SK-N-SH treated with all-trans-retinoic acid at 6 μM for 48 hours (cell line): ENCODE results near the gene OSGIN1.

Experiments
- ATAC-seq: fragments of 200-7000 bp; cut with Tn5 transposase; 3 replicates; pipeline ENCODE4 v1.9.1; 2020; ENCODE audit warnings: mild to moderate bottlenecking, moderate library complexity
- ARNTL ChIP-seq: fragments of 450-650 bp; formaldehyde crosslinking; IDR thresholded peaks from 2 replicates; pipeline ENCODE4 v1.5.0; 2020; ENCODE audit warnings: low read depth, mild to moderate bottlenecking, moderate library complexity, borderline replicate concordance
- BACH2 ChIP-seq: fragments of 250-450 bp; sonication (Bioruptor Pico); IDR thresholded peaks from 2 replicates; pipeline ENCODE4 v1.9.0; 2021; ENCODE audit warnings: mild to moderate bottlenecking, borderline replicate concordance
- CSDC2 ChIP-seq: fragments of 250-450 bp; sonication (Bioruptor Pico); IDR thresholded peaks from 2 replicates; pipeline ENCODE4 v1.5.0; 2020; ENCODE audit warnings: mild to moderate bottlenecking, moderate library complexity
- ESRRG ChIP-seq: fragments of 250-450 bp; sonication (Bioruptor Pico); IDR thresholded peaks from 2 replicates; pipeline ENCODE4 v1.6.1; 2021; ENCODE audit warnings: mild to moderate bottlenecking
- GLIS3 ChIP-seq: fragments of 250-450 bp; sonication (Bioruptor Pico); IDR thresholded peaks from 2 replicates; pipeline ENCODE4 v1.5.0; 2020; ENCODE audit warnings: mild to moderate bottlenecking, moderate library complexity
- ISL1 ChIP-seq: fragments of 250-450 bp; sonication (Bioruptor Pico); IDR thresholded peaks from 2 replicates; pipeline ENCODE4 v2.1.2; 2022; ENCODE audit warnings: mild to moderate bottlenecking, moderate library complexity
- PPARA ChIP-seq: fragments of 250-450 bp; sonication (Bioruptor Pico); IDR thresholded peaks from 2 replicates; pipeline ENCODE4 v1.5.0; 2020; ENCODE audit warnings: mild to moderate bottlenecking, borderline replicate concordance
- RARB ChIP-seq: fragments of 250-450 bp; sonication (Bioruptor Pico); IDR thresholded peaks from 2 replicates; pipeline ENCODE4 v1.8.0; 2021; ENCODE audit warnings: mild to moderate bottlenecking, moderate library complexity
- SNAI2 ChIP-seq: fragments of 250-450 bp; sonication (Bioruptor Pico); IDR thresholded peaks from 2 replicates; pipeline ENCODE4 v1.5.0; 2020; ENCODE audit warnings: mild to moderate bottlenecking, moderate library complexity
- TCF4 ChIP-seq: fragments of 250-450 bp; sonication (Bioruptor Pico); IDR thresholded peaks from 2 replicates; pipeline ENCODE4 v1.8.0; 2021; ENCODE audit warnings: mild to moderate bottlenecking, moderate library complexity, borderline replicate concordance
- ZFP3 ChIP-seq: fragments of 250-450 bp; sonication (Bioruptor Pico); IDR thresholded peaks from 2 replicates; pipeline ENCODE4 v1.5.0; 2020; ENCODE audit warnings: mild to moderate bottlenecking, moderate library complexity
- ZFP30 ChIP-seq: fragments of 450-650 bp; formaldehyde crosslinking; IDR thresholded peaks from 2 replicates; pipeline ENCODE4 v1.5.0; 2022; ENCODE audit warnings: mild to moderate bottlenecking, moderate library complexity
- ZNF565 ChIP-seq: fragments of 450-650 bp; formaldehyde crosslinking; conservative IDR thresholded peaks from 2 replicates; pipeline ENCODE4 v1.5.0; 2020; ENCODE audit warnings: low read depth, mild to moderate bottlenecking, moderate library complexity
- ZNF70 ChIP-seq: fragments of 450-650 bp; formaldehyde crosslinking; IDR thresholded peaks from 2 replicates; pipeline ENCODE4 v1.5.0; 2020; ENCODE audit warnings: mild to moderate bottlenecking, moderate library complexity
- TF ChIP-seq, protein P1 (sequence below): fragments of 250-450 bp; sonication (Bioruptor Pico); IDR thresholded peaks from 2 replicates; pipeline ENCODE4 v1.5.0; 2020; ENCODE audit warnings: mild to moderate bottlenecking, moderate library complexity
- TF ChIP-seq, protein P2 (sequence below): fragments of 250-450 bp; sonication (Bioruptor Pico); IDR thresholded peaks from 2 replicates; pipeline ENCODE4 v1.5.1; 2020; ENCODE audit warnings: low read depth, mild to moderate bottlenecking, moderate library complexity
- TF ChIP-seq, protein P3 (sequence below): fragments of 250-450 bp; sonication (Bioruptor Pico); IDR thresholded peaks from 2 replicates; pipeline ENCODE4 v1.5.1; 2021; ENCODE audit warnings: mild to moderate bottlenecking, moderate library complexity
- TF ChIP-seq, protein P4 (sequence below): fragments of 250-450 bp; sonication (Bioruptor Pico); IDR thresholded peaks from 2 replicates; pipeline ENCODE4 v1.8.0; 2020; ENCODE audit warnings: mild to moderate bottlenecking, moderate library complexity, borderline replicate concordance
- TF ChIP-seq, protein P5 (sequence below): fragments of 250-450 bp; sonication (Bioruptor Pico); IDR thresholded peaks from 2 replicates; pipeline ENCODE4 v1.8.0; 2021; ENCODE audit warnings: low read depth, mild to moderate bottlenecking, moderate library complexity, borderline replicate concordance

OSGIN1 gene

DNA sequence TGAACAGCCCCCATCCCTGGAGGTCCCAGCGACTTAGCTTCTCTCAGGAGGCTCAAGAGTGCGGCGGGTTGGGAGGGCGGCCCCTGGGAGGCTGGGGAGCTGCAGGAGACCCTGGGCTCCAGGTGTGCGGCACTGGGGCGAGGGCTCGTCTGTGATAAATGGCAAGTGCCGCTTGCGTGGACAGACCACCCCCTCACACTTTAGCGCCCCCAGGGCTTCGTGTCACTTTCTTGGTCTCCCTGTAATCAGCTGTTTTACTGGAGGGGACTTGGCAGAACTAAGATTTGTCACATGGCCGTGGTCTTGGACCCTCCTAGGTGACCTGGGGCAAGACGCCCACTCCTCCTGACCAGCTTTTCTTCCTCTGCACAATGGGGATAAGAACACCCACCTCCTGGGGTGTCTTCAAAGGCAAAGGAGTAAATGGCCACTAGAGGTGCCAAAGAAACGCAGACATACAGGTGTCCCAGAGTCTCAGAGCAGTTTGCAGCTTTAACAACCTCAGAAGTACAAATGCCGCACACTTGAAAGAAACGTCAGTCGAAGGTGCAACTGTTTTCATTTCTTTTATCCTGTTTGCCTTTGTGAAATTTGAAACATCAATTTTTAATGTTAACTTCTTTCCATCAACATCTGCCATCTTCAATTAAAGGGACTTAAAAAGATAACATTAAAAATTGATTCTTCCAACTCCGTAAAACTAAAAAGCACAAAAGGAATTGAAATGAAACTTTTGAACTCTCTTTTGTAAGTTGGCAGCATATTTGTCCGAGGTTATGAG lies 946 bp downstream of the OSGIN1 start:
- no peak for TF ChIP-seq BACH2 (CRISPR knock-in tag)
- TF ChIP-seq, protein P1, sequence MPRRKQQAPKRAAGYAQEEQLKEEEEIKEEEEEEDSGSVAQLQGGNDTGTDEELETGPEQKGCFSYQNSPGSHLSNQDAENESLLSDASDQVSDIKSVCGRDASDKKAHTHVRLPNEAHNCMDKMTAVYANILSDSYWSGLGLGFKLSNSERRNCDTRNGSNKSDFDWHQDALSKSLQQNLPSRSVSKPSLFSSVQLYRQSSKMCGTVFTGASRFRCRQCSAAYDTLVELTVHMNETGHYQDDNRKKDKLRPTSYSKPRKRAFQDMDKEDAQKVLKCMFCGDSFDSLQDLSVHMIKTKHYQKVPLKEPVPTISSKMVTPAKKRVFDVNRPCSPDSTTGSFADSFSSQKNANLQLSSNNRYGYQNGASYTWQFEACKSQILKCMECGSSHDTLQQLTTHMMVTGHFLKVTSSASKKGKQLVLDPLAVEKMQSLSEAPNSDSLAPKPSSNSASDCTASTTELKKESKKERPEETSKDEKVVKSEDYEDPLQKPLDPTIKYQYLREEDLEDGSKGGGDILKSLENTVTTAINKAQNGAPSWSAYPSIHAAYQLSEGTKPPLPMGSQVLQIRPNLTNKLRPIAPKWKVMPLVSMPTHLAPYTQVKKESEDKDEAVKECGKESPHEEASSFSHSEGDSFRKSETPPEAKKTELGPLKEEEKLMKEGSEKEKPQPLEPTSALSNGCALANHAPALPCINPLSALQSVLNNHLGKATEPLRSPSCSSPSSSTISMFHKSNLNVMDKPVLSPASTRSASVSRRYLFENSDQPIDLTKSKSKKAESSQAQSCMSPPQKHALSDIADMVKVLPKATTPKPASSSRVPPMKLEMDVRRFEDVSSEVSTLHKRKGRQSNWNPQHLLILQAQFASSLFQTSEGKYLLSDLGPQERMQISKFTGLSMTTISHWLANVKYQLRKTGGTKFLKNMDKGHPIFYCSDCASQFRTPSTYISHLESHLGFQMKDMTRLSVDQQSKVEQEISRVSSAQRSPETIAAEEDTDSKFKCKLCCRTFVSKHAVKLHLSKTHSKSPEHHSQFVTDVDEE, result no peak
- TF ChIP-seq ZNF70 (CRISPR knock-in tag), result no peak
- TF ChIP-seq TCF4, result no peak
- TF ChIP-seq ZFP30 (CRISPR knock-in tag), result no peak
- TF ChIP-seq SNAI2, result no peak
- no peak for TF ChIP-seq ZNF565 (CRISPR knock-in tag)
- TF ChIP-seq RARB (CRISPR knock-in tag), result no peak
- peak; percentile 54 for ATAC-seq

DNA sequence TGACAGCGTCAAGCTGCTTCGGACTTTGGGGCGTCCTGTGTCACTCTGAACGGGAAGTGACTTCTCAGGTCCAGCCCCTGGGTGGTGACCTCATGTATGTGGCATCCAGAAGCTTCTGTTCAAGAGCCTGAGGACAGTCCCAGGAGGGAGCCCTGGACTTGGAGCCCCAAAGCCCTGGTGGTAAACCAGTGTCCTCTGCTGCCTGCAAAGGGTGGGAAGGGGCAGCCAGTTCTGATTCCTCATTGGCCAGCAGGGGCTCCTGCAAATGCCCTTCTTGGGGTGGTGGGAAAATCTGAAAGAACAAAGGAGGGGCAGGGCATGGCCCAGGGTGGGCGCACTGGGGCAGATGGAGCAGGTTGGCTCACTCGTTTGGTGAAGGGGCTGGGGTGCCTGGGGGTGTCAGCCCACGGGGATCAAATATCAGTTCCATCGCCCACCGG lies 1.6 kb downstream of the OSGIN1 start:
- peak; percentile 6 for ATAC-seq

DNA sequence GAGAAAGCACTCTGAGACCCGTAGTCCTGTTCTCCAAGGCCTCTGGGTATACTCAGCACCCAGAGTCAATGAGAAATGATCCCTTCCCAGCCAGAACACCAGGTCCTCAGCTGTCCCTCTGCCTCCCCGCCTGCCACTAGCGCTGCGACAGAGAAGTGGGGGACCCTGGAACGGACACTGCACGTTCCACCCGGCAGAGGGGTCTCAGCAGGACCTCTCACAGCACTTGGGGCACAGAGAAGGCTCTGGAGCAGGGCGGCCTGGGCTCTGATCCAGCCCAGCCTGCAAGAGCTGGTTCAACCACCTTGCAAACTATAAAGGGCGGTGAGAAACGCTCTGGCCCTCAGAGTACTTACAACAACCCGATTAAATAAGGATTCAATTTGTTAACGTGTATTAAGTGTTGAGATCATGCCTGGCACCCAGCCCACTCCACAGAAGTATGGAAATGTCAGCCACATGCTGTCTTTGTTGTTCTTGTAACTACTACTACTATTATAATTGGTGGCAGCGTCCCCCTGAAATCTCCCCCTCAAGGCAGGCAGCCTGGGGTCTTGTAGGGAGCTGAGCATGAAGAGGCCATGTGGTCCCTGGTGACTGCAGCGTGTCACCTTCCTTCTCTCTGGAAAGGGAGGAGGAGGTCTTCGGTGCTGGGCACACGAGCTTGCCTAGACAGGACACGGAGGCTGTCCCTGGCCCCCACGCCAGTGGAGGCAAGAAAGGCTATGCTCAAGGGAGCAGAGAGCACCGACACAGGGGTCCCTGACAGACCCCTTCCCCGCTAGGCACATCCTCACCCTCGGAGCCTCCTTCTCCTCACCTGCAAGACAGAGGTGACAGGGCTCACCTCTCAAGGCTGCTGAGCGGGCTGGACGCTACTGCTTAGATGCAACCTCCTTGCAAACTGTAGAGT lies 2.4 kb downstream of the OSGIN1 start:
- ATAC-seq, result no peak
- TF ChIP-seq ISL1 (CRISPR knock-in tag) (no peak), ZNF565 (CRISPR knock-in tag) (no peak), CSDC2 (CRISPR knock-in tag) (no peak), GLIS3 (no peak)
- TF ChIP-seq, protein P2, sequence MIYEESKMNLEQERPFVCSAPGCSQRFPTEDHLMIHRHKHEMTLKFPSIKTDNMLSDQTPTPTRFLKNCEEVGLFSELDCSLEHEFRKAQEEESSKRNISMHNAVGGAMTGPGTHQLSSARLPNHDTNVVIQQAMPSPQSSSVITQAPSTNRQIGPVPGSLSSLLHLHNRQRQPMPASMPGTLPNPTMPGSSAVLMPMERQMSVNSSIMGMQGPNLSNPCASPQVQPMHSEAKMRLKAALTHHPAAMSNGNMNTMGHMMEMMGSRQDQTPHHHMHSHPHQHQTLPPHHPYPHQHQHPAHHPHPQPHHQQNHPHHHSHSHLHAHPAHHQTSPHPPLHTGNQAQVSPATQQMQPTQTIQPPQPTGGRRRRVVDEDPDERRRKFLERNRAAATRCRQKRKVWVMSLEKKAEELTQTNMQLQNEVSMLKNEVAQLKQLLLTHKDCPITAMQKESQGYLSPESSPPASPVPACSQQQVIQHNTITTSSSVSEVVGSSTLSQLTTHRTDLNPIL (CRISPR knock-in tag), result no peak
- TF ChIP-seq, protein P3, sequence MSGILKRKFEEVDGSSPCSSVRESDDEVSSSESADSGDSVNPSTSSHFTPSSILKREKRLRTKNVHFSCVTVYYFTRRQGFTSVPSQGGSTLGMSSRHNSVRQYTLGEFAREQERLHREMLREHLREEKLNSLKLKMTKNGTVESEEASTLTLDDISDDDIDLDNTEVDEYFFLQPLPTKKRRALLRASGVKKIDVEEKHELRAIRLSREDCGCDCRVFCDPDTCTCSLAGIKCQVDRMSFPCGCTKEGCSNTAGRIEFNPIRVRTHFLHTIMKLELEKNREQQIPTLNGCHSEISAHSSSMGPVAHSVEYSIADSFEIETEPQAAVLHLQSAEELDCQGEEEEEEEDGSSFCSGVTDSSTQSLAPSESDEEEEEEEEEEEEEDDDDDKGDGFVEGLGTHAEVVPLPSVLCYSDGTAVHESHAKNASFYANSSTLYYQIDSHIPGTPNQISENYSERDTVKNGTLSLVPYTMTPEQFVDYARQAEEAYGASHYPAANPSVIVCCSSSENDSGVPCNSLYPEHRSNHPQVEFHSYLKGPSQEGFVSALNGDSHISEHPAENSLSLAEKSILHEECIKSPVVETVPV (CRISPR knock-in tag), result no peak

More for the DNA sequence above, 1.6 kb downstream of the OSGIN1 start:
- TF ChIP-seq BACH2 (CRISPR knock-in tag) (no peak), PPARA (CRISPR knock-in tag) (no peak), RARB (CRISPR knock-in tag) (no peak), ISL1 (CRISPR knock-in tag) (no peak), ZFP30 (CRISPR knock-in tag) (no peak), ESRRG (no peak), ZFP3 (CRISPR knock-in tag) (no peak), GLIS3 (no peak), ARNTL (no peak)
- TF ChIP-seq, protein P1, result no peak
- TF ChIP-seq, protein P4, sequence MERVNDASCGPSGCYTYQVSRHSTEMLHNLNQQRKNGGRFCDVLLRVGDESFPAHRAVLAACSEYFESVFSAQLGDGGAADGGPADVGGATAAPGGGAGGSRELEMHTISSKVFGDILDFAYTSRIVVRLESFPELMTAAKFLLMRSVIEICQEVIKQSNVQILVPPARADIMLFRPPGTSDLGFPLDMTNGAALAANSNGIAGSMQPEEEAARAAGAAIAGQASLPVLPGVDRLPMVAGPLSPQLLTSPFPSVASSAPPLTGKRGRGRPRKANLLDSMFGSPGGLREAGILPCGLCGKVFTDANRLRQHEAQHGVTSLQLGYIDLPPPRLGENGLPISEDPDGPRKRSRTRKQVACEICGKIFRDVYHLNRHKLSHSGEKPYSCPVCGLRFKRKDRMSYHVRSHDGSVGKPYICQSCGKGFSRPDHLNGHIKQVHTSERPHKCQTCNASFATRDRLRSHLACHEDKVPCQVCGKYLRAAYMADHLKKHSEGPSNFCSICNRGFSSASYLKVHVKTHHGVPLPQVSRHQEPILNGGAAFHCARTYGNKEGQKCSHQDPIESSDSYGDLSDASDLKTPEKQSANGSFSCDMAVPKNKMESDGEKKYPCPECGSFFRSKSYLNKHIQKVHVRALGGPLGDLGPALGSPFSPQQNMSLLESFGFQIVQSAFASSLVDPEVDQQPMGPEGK (CRISPR knock-in tag), result no peak
- TF ChIP-seq, protein P5, sequence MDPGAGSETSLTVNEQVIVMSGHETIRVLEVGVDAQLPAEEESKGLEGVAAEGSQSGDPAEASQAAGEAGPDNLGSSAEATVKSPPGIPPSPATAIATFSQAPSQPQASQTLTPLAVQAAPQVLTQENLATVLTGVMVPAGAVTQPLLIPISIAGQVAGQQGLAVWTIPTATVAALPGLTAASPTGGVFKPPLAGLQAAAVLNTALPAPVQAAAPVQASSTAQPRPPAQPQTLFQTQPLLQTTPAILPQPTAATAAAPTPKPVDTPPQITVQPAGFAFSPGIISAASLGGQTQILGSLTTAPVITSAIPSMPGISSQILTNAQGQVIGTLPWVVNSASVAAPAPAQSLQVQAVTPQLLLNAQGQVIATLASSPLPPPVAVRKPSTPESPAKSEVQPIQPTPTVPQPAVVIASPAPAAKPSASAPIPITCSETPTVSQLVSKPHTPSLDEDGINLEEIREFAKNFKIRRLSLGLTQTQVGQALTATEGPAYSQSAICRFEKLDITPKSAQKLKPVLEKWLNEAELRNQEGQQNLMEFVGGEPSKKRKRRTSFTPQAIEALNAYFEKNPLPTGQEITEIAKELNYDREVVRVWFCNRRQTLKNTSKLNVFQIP (CRISPR knock-in tag), result no peak
